A549 (cell line): ENCODE results near the gene TSPAN18.

ENCODE experiments used
- CTCF ChIP-seq: fragments of >200 bp; sonication (Bioruptor Twin); formaldehyde crosslinking; IDR thresholded peaks from 3 replicates; pipeline ENCODE4 v1.5.1; 2016
- EHF ChIP-seq: fragments of 250-450 bp; sonication (Bioruptor Pico); IDR thresholded peaks from 2 replicates; pipeline ENCODE4 v1.5.0; 2020; ENCODE audit warnings: mild to moderate bottlenecking
- GATA3 ChIP-seq: IDR thresholded peaks from 2 replicates; pipeline ENCODE4 v1.6.1; 2012; ENCODE audit warnings: borderline replicate concordance
- JUN ChIP-seq, 2 experiments: fragments of >200 bp; sonication (Bioruptor Twin); formaldehyde crosslinking; IDR thresholded peaks; 2 replicates in 1 of 2; 3 replicates in 1 of 2; pipeline ENCODE4 v1.6.1; 2016 to 2017
- NR3C1 ChIP-seq: fragments of >200 bp; sonication (Bioruptor Twin); formaldehyde crosslinking; IDR thresholded peaks from 3 replicates; pipeline ENCODE4 v1.6.1; 2017
- POLR2A ChIP-seq: IDR thresholded peaks from 2 replicates; pipeline ENCODE4 v1.6.1; 2012; ENCODE audit warnings: mild to moderate bottlenecking, low read length

DNA sequence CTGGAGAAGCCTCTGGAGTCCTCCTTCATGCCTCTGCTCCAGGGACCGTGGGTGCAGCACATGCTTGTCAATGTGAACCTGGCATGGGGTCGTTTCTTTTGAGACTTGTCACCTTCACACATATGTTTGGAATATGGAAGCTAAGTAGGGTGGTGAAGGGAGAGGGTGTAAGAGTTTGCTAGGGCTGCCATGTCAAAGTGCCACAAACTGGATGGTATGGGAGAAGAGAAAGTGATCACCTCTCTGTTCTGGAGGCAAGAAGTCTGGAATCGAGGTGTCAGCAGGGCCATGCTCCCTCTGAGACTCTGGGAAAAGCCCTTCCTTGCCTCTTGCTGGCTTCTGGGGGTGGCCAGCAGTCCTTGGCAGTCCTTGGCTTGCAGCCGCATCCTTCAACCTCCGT lies 8.7 kb upstream of the TSPAN18 start:
- TF ChIP-seq CTCF (no peak), POLR2A (no peak), EHF (CRISPR knock-in tag) (no peak), NR3C1 (no peak), GATA3 (no peak), JUN (IDR thresholded peaks at IDR 0.05) (no peak)
